ENCODE data around the gene PIGQ. TPM values are rescaled to one million over a fixed set of nuclear protein-coding genes. Genes with fewer than 3 reads are reported as not detected.

Gene PIGQ
- total and polyA plus RNA-seq, 2 of the 8 experiments (the other 6 are each of a cell fraction or from before 2014, with no cell fraction given): 36.0 to 49.2 TPM

DNA sequence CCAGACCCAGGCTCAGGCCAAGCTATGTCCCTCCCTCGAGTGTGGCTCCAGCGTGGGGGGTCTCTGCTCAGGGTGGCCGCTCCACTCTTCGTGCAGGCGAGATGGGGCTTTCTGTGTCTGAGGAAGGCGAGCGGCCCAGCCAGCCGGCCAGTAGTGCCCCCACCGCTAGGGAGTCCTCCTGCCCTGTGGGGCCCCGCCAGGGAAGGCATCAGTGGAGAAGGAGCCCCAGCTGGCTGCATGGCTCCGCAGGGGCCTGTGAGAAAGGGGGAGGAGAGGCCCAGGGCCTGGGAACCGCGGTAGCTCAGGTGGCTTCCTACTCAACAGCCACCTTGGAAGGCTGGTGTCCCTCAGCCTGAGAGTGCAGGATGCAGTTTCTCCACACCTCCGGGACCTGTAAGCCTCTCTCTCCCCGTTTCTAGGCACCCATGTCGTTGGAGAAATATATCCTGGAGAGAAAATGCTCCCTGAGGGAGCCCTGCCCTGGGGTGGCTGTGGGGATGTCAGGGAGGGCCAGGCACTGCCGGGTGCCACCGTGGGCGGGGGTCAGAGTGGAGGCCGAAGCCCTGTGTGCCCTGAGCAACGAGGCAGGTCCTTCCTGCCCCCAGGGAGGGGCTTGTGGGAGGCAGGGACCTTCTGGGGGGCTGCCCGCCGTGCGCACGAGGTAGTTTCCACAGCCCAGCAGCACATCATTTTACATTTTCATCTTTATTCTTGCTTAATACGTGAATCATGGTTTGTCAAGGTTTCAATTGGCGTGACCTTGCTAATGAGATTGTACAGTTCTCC, 3.3 kb downstream of the PIGQ start:
- H3K14ac ChIP-seq (ENCODE audit: insufficient read length): no peak overlapping the region
- FAIRE-seq (no peak), DNase-seq (ENCODE audit: low read depth in 1 of 2, low spot score in 2 of 2) (no peak)
- no peaks in the 10 kb centered on the region for H3K27me3 ChIP-seq (replicated peaks in 1 of 4; ENCODE audit: control insufficient read depth in 3 of 4, extremely low read depth in 1 of 4, insufficient read depth in 3 of 4, low read length in 3 of 4)
- no peak overlapping the region for H2BK12ac ChIP-seq (ENCODE audit: low read depth, low read length)
- H3K9ac ChIP-seq (replicated peaks in 1 of 4; ENCODE audit: extremely low read depth in 1 of 4, low read depth in 3 of 4, low read length in 3 of 4): no peak overlapping the region
- no peak overlapping the region for H2BK120ac ChIP-seq (replicated peaks; ENCODE audit: low read depth, low read length)
- H4K8ac ChIP-seq (ENCODE audit: extremely low read depth, insufficient read depth, low read length): no peak overlapping the region; the same call in 1 of the 2 replicates
- no peak overlapping the region for H2BK20ac ChIP-seq (ENCODE audit: low read length)
- H2BK15ac ChIP-seq (ENCODE audit: low read length): no peak overlapping the region
- no peak overlapping the region for H3K18ac ChIP-seq (ENCODE audit: extremely low read depth, low read length)
- WGBS, 2 experiments (ENCODE audit: extremely low coverage in 1 of 2, insufficient coverage in 1 of 2, insufficient read length in 1 of 2, insufficient replicate concordance in 2 of 2, low coverage in 1 of 2, low lambda C conversion rate in 2 of 2, missing lambda C conversion rate in 1 of 2): 90% methylated on average over 19 of the region's 27 CpGs; no CpG with 5 or more reads in 1 of the 2 experiments
- no peak overlapping the region for H4K5ac ChIP-seq (ENCODE audit: insufficient read length, low read depth, low read length)
- H3K9me3 ChIP-seq (ENCODE audit: insufficient read depth in 2 of 2, low read depth in 1 of 2, low read length in 1 of 2): no peaks in the 10 kb centered on the region
- ChIA-PET CTCF (ENCODE audit: partially characterized antibody) (interaction anchor here (0.9 to 2.7 kb wide), 4 partner anchors 9 to 53 kb away, joined by 3 to 13 read pairs (median 4); no protein-coding TSS in a partner anchor), POLR2A (ENCODE audit: partially characterized antibody) (interaction anchor here (1.4 to 3.0 kb wide), 3 partner anchors 15 to 50 kb away, joined by 3 to 9 read pairs (median 3); no protein-coding TSS in a partner anchor)
- peaks cover 0 to 14% (median 0%) of the 10 kb centered on the region in 4 experiments; a peak in 3 of 8 replicates for H3K36me3 ChIP-seq (ENCODE audit: control insufficient read depth in 2 of 4, insufficient read depth in 4 of 4, low read length in 3 of 4)
- peaks cover 9% of the 10 kb centered on the region; the same call in 1 of the 2 replicates for H3K23me2 ChIP-seq (ENCODE audit: low read depth, low read length)
- H3K4me3 ChIP-seq (ENCODE audit: extremely low read depth in 1 of 4, insufficient read depth in 2 of 4, low read depth in 3 of 4, low read length in 4 of 4): no peak overlapping the region
- H3K23ac ChIP-seq (ENCODE audit: insufficient read length): no peak overlapping the region
- no peak overlapping the region for H2AK5ac ChIP-seq (ENCODE audit: low read depth, low read length)
- H4K20me1 ChIP-seq (replicated peaks in 1 of 2; ENCODE audit: control insufficient read depth in 1 of 2, insufficient read depth in 2 of 2, low read length in 2 of 2): peaks cover 0 to 15% of the 10 kb centered on the region in 2 experiments
- H2BK5ac ChIP-seq (ENCODE audit: low read depth, low read length): no peak overlapping the region
- H3K79me2 ChIP-seq (ENCODE audit: control insufficient read depth in 1 of 2, insufficient read depth in 2 of 2, low read length in 2 of 2): peaks cover 0 to 9% of the 10 kb centered on the region in 2 experiments; a peak in 1 of 4 replicates
- no peak overlapping the region for H3K4ac ChIP-seq (replicated peaks; ENCODE audit: insufficient read length, low read depth, low read length)
- H2AFZ ChIP-seq (ENCODE audit: low read length): no peak overlapping the region
- no peak for TF ChIP-seq CHD2 (IDR thresholded peaks at IDR 0.05; ENCODE audit: low read length)
- no peak for TF ChIP-seq NRF1 (IDR thresholded peaks at IDR 0.05; ENCODE audit: low read depth, low read length)
- TF ChIP-seq, protein P1, sequence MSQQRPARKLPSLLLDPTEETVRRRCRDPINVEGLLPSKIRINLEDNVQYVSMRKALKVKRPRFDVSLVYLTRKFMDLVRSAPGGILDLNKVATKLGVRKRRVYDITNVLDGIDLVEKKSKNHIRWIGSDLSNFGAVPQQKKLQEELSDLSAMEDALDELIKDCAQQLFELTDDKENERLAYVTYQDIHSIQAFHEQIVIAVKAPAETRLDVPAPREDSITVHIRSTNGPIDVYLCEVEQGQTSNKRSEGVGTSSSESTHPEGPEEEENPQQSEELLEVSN (IDR thresholded peaks at IDR 0.05): no peak
- TF ChIP-seq SIN3A (conservative IDR thresholded peaks at IDR 0.05 in 1 of 2, IDR thresholded peaks at IDR 0.05 in 1 of 2; ENCODE audit: low read depth in 1 of 2, low read length in 2 of 2): no peak
- H3K56ac ChIP-seq (replicated peaks; ENCODE audit: insufficient read length, low read depth, low read length): no peak overlapping the region
- H4K91ac ChIP-seq (replicated peaks; ENCODE audit: insufficient read length, low read length): no peak overlapping the region
- H3K27ac ChIP-seq (ENCODE audit: low read depth, low read length): no peak overlapping the region
- peaks cover 0 to 8% (median 0%) of the 10 kb centered on the region in 4 experiments; a peak in 5 of 7 replicates for H3K4me1 ChIP-seq (replicated peaks in 1 of 4; ENCODE audit: control insufficient read depth in 3 of 4, insufficient read depth in 4 of 4, low read length in 3 of 4)
- H3K79me1 ChIP-seq (ENCODE audit: low read depth, low read length): no peaks in the 10 kb centered on the region; the same call in none of the 2 replicates
- H3K4me2 ChIP-seq (ENCODE audit: insufficient read depth in 1 of 2, low read depth in 2 of 2, low read length in 2 of 2): no peak overlapping the region

Data from H1 (cell line).